ENCODE data around the gene SRBD1.

Gene SRBD1

DNA sequence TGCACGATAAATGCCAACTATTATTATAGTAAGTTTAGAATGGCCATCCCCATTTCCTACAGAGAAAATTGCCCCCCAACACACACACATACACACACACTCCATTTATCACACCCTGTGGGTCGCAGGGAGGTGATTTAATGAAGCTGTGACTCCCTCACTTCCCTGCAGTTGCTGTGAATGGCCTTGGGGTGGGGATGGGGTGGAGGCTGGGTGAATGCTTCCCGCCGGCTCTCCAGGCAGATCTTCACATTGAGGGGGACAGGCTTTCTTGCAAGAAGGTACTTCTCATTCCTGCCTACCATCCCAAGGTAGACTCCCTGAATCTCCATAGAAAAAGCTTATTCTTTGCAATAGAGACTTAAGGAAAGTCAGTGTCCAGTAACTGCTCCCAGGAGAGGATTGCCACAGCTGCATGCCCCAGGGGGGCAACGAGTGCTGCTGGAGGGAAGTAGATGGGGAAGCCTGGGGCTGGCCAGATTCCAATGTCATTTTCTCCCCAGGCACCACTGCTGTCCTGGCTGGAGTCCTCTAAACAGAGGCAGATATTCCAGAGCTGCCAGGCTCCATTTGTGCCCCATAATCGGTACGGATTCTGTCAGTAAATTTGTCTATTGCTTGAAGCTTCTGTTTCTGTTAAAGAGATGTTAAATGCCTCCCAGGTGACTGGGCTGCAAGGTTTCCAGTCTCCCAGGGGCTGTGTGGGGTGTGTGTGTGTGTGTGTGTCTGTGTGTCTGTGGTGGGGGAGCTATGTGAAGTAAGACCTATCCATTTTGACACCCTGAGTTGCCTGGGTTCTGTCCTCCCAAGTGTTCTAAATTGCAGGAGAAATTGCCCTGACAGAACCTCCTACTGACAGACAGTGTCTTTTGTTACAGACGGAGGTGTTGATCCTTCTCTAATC, 265.5 kb downstream of the SRBD1 start:
- DNase-seq: no peak

DNA sequence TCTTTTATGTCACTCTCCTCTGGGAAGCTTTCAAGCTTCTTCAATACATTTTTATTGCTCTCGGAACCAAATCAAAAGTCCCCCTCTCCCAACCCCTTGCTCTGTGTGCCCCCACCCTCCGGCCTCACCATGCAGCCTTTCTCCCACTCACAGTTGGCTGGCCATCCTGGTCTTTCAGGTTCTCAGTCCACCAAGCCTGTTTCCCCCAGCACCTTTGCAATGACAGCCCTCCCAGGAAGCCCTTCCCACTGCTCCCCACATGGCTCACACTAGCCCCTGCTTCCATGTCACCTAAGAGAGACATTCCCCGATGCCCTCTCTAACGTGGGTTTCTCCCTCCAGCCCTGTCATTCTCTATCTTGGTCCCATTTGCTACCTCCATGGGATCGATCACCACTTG, 266.6 kb downstream of the SRBD1 start:
- DNase-seq: no peak

DNA sequence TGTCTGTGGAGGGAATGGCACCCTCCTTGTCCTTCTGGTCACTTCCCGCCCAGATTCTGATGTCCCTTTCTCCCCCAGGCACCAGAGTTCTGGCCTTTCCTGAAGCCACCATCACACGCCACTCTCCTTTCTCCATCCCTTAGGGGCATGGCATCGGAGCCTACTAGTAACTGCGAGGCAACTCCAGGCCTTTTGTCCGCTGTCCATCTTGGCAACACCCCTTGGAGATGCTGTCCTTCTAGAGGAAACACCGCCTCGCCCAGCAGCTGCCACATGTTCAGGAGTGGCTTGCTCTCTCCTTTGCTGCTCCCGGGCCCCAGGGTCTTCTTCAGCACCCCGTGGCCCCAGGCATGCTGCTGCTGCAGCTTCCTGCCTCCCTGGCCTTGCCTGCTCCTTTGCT, 267.0 kb downstream of the SRBD1 start:
- no peak for DNase-seq

GRCh38 chr2:45343251-45344017, 267.6 kb downstream of the SRBD1 start:
- DNase-seq: no peak

DNA sequence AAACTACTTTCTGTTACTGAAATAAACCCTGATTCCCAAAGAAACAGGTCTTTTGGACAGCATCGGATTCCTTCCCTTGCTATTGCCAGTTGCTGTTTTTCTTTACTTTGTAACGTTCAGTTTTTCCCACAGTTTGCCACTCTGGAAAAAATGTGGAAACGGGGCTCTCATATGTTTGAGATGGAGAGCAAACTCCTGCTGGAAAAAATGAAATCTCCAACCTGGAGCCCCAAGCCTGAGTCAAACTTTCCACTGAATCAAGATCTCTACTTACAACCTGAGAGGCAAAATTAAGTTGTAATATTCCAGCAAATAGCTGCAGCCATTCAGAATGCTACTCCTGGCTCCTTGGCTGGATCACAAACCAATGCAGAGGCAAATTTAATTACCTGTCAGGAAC, 270.7 kb downstream of the SRBD1 start:
- DNase-seq: no peak

GRCh38 chr2:45339253-45339652, 271.8 kb downstream of the SRBD1 start:
- DNase-seq: no peak

Data from CD4-positive, alpha-beta T cell treated with Interleukin-6 for 4 hours (primary cell).